GM10266 (cell line): Measurements from ENCODE around the gene EEFSEC.

Source experiments
- DNase-seq: peaks from one replicate; pipeline ENCODE4 v3.0.0; 2012; ENCODE audit errors: extremely low spot score
- TF ChIP-seq, protein P1 (sequence below): IDR thresholded peaks from 2 replicates; pipeline ENCODE4 v1.5.1; 2012; ENCODE audit warnings: mild to moderate bottlenecking, low read depth; ENCODE audit not compliant: control insufficient read depth, insufficient read depth; ENCODE audit errors: missing control alignments

Gene EEFSEC

DNA sequence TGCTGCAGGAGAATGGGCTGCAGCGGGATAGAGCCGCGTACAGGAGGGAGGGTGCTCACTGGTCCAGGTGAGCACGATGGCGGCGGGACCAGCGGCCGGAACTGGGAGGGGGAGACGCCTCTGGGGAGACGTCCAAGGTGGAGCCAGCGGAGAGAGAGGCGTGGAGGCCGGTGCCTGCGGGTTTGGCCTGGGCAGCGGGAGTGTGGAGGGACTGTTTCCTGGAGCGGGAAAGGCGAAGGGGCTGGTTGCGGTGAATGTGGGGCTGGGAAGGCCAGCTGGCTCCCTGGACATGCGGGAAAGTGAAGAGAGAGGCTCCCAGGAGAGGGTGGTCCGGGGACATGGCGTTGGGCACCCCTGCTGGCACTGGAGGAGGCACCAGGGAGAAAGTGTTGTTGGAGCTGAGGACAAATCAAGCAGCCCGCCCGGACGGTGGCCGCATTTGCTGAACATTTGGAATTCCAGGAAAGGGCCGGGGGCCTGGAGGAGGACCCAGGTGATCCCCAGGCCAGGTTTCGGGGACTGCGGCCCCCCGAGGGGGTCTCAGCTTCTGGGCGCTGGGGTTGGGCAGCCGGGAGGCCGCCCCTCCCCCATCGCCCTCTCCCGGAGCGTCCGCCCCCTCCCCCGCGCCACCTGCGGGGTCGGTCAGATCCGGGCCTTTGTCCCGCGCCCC is 279.2 kb downstream of the EEFSEC start:
- TF ChIP-seq, protein P1, sequence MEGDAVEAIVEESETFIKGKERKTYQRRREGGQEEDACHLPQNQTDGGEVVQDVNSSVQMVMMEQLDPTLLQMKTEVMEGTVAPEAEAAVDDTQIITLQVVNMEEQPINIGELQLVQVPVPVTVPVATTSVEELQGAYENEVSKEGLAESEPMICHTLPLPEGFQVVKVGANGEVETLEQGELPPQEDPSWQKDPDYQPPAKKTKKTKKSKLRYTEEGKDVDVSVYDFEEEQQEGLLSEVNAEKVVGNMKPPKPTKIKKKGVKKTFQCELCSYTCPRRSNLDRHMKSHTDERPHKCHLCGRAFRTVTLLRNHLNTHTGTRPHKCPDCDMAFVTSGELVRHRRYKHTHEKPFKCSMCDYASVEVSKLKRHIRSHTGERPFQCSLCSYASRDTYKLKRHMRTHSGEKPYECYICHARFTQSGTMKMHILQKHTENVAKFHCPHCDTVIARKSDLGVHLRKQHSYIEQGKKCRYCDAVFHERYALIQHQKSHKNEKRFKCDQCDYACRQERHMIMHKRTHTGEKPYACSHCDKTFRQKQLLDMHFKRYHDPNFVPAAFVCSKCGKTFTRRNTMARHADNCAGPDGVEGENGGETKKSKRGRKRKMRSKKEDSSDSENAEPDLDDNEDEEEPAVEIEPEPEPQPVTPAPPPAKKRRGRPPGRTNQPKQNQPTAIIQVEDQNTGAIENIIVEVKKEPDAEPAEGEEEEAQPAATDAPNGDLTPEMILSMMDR: no peak
- DNase-seq: no peak

DNA sequence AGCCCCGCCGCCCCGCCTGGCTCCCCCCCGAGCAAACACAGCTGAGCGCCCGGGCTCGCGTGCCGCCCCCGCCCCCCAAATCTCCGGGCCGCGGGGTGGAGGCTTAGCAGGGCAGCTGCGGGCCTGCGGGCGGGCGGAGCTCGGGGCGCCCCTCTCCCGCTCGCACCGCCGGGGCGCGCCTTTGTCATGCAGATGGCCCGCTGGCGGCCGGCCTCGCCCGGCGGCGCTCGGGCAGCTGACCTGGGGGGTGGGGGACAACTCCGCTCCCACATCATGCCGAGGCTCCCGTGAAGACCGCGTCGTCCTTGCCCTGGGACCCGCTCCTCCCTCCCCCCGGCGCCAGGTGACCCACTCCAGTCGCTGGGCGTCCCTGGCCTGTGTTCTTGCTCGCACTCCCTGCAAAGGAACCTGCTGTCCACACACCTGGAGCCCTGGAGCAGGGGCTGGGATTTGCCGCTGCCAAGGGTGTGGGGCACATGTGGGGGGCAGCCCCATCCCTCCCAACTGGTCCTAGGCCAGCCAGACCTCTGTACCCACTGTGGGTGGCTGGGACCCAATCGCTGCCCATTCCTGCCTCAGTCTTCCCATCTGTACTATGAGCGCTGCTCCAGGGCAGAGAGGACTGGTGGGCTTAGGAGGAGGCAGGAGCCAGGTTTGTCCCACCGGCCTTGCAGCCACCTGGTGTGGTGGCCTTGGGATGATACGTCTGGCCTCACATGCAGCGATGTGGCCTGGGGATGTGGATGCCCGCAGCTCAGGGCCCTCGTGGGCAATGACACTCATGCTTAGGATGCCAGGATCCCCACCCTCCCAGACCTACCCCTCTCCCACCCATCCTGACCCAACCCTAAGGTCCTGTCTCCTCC is 279.9 kb downstream of the EEFSEC start:
- DNase-seq: no peak
- TF ChIP-seq, protein P1: no peak

DNA sequence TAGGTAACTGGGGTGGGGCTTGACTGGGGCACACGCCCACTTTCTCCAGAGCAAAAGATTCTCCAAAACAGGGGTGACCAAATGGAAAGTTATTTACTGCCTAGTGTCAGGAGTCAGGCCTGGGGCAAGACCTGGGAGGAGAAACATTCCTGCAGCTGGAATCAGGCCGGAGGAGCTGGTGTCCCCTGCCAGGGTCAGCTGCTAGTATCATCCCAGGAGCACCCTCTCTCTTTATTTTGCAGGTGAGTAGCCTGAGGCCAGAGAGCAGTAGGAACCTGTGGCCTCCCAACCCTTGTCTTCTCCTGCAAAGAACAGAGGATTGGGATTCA is 280.5 kb downstream of the EEFSEC start:
- TF ChIP-seq, protein P1: no peak
- no peak for DNase-seq

DNA sequence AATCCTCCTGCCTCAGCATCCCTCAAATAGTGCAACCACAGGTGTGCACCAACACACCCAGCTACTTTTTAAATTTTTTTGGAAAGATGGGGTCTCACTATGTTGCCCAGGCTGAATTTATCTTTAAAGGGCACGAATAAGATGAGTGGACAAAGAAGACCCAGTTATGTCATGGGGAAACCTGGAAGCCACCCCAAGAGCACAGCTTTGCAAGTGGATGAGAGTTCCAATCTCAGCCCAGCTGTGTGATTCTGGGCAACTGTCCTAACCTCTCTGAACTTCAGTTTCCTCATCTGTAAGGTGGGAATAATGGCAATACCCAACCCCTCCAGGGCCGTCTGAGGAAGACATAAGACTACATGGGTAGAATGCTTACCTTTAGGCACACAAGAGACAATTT is 281.2 kb downstream of the EEFSEC start:
- DNase-seq: no peak
- TF ChIP-seq, protein P1: no peak

DNA sequence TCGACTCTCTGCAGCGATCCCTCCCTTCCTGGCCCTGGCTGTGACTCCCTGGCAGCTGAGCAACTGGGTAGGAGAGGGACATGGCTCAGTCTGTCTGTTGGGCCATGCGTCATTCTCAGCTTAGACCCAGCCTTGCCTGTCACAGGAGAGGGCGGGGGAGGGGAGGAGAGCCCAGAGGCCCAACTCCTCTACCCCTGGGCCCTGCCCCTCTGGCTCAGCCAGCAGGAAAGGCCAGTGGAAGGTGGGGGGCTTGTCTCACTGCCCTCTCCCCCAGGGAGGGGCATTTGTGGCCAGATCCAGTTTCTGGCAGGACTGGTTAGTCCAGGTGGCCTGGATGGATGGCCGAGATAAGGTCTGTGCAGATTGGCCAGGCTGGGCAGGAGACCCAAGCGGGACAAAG is 281.8 kb downstream of the EEFSEC start:
- TF ChIP-seq, protein P1: no peak
- no peak for DNase-seq

DNA sequence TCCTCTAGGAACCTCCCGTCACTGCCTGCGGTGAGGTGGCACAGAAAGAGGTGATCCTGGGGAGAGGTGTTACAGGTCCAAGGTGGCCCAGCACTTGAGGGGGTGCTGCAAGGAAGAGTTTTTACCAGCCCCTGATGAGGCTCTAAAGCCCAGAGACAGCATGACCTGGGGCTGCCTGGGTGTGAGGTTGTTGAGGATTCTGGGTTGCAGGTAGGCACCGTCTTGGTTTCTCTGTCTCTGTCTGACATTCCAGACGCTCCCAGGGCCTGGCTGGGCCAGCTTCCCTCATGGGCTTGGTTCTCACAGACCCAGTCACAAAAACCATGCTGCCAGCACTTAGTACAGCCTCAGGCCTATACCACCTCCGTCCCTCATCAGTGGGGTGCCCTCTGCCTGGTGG is 282.3 kb downstream of the EEFSEC start:
- TF ChIP-seq, protein P1: no peak
- DNase-seq: no peak

DNA sequence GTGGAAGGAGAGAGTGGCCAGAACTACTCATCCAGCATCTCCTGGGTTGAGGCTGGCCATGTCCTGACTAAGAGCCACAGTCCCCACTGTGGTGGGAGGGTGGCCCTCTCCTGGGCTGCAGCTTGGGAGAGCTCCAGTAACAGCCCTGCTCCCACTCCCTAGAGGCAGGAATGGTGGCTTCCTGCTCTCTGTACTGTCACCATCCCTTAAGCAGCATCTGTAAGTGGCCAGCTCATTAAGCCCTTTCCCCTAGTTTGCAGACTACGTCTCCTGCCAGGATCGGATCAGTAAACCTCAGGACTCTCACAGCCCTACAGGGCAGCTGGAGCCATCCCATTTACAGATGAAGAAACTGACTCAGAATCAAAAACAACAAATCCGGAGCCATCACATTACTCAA is 282.9 kb downstream of the EEFSEC start:
- TF ChIP-seq, protein P1: no peak
- DNase-seq: no peak
